T-helper 1 cell treated with Interleukin-12 subunit alpha and Interleukin-12 subunit beta and Interleukin-4 antibody, amounts not matched to agents 30 μg/mL and 1 μg/mL, for 36 hours (primary cell): Measurements from ENCODE around the gene HOXA4.
A peak's percentile ranks its signal among the peaks of the same experiment; 100 is the strongest.

ENCODE experiments used
- H3K27ac Mint-ChIP-seq: one replicate; pipeline ENCODE4 v1.8.0; 2021; ENCODE audit warnings: mild to moderate bottlenecking, mixed read lengths
- H3K27me3 Mint-ChIP-seq: one replicate; pipeline ENCODE4 v1.8.0; 2021; ENCODE audit warnings: low read depth, mixed read lengths
- H3K36me3 Mint-ChIP-seq: one replicate; pipeline ENCODE4 v1.8.0; 2021; ENCODE audit warnings: low read depth, mixed read lengths
- H3K4me1 Mint-ChIP-seq: one replicate; pipeline ENCODE4 v1.8.0; 2021; ENCODE audit warnings: low read depth, mixed read lengths
- H3K4me3 Mint-ChIP-seq: one replicate; pipeline ENCODE4 v1.8.0; 2021; ENCODE audit warnings: mild to moderate bottlenecking, moderate library complexity, mixed read lengths
- H3K9me3 Mint-ChIP-seq: one replicate; pipeline ENCODE4 v1.8.0; 2021; ENCODE audit warnings: mixed read lengths

The HOXA4 gene

GRCh38 chr7:27128776-27129728 lies 1.5 kb downstream of the HOXA4 start:
- peaks cover 60% of the 10 kb centered on the region for H3K27me3 Mint-ChIP-seq
- peaks cover 8% of the 10 kb centered on the region for H3K4me1 Mint-ChIP-seq
- H3K4me3 Mint-ChIP-seq, result peak overlapping the region; percentile 50
- H3K36me3 Mint-ChIP-seq, result peaks cover 1% of the 10 kb centered on the region
- H3K27ac Mint-ChIP-seq, result no peak overlapping the region
- no peaks in the 10 kb centered on the region for H3K9me3 Mint-ChIP-seq

- no peak overlapping the region for H3K4me3 Mint-ChIP-seq
- peaks cover 1% of the 10 kb centered on the region for H3K36me3 Mint-ChIP-seq
- H3K9me3 Mint-ChIP-seq, result no peaks in the 10 kb centered on the region
- H3K27me3 Mint-ChIP-seq, result peaks cover 53% of the 10 kb centered on the region
- H3K4me1 Mint-ChIP-seq, result no peaks in the 10 kb centered on the region
- H3K27ac Mint-ChIP-seq, result no peak overlapping the region
Observed at GRCh38 chr7:27128034-27128433, 2.5 kb downstream of the HOXA4 start.

- Mint-ChIP-seq H3K27me3 (peaks cover 48% of the 10 kb centered on the region), H3K27ac (no peak overlapping the region)
Observed at GRCh38 chr7:27126596-27127327, 3.8 kb downstream of the HOXA4 start.

GRCh38 chr7:27125986-27126394 lies 4.6 kb downstream of the HOXA4 start:
- Mint-ChIP-seq H3K27me3 (peaks cover 43% of the 10 kb centered on the region), H3K36me3 (no peaks in the 10 kb centered on the region), H3K27ac (no peak overlapping the region), H3K9me3 (no peaks in the 10 kb centered on the region), H3K4me1 (no peaks in the 10 kb centered on the region), H3K4me3 (no peak overlapping the region)

More at GRCh38 chr7:27126596-27127327, 3.8 kb downstream of the HOXA4 start:
- no peaks in the 10 kb centered on the region for H3K36me3 Mint-ChIP-seq
- H3K9me3 Mint-ChIP-seq, result no peaks in the 10 kb centered on the region
- no peak overlapping the region for H3K4me3 Mint-ChIP-seq
- no peaks in the 10 kb centered on the region for H3K4me1 Mint-ChIP-seq

GRCh38 chr7:27124902-27125689 lies 5.5 kb downstream of the HOXA4 start:
- Mint-ChIP-seq H3K4me1 (no peaks in the 10 kb centered on the region), H3K4me3 (no peak overlapping the region), H3K27me3 (peaks cover 43% of the 10 kb centered on the region), H3K36me3 (no peaks in the 10 kb centered on the region), H3K27ac (no peak overlapping the region), H3K9me3 (no peaks in the 10 kb centered on the region)

- Mint-ChIP-seq H3K27ac (no peak overlapping the region), H3K4me3 (no peak overlapping the region), H3K27me3 (peaks cover 43% of the 10 kb centered on the region), H3K9me3 (no peaks in the 10 kb centered on the region), H3K4me1 (no peaks in the 10 kb centered on the region), H3K36me3 (no peaks in the 10 kb centered on the region)
Observed at GRCh38 chr7:27124096-27124901, 6.3 kb downstream of the HOXA4 start.

GRCh38 chr7:27123477-27124053 lies 7.0 kb downstream of the HOXA4 start:
- no peak overlapping the region for H3K4me3 Mint-ChIP-seq

GRCh38 chr7:27123007-27123476 lies 7.5 kb downstream of the HOXA4 start:
- no peaks in the 10 kb centered on the region for H3K36me3 Mint-ChIP-seq
- no peaks in the 10 kb centered on the region for H3K4me1 Mint-ChIP-seq
- no peak overlapping the region for H3K27ac Mint-ChIP-seq
- H3K4me3 Mint-ChIP-seq, result no peak overlapping the region
- H3K9me3 Mint-ChIP-seq, result no peaks in the 10 kb centered on the region
- H3K27me3 Mint-ChIP-seq, result peaks cover 35% of the 10 kb centered on the region

More at GRCh38 chr7:27123477-27124053, 7.0 kb downstream of the HOXA4 start:
- no peaks in the 10 kb centered on the region for H3K4me1 Mint-ChIP-seq
- peaks cover 40% of the 10 kb centered on the region for H3K27me3 Mint-ChIP-seq
- H3K9me3 Mint-ChIP-seq, result no peaks in the 10 kb centered on the region
- no peak overlapping the region for H3K27ac Mint-ChIP-seq
- H3K36me3 Mint-ChIP-seq, result no peaks in the 10 kb centered on the region

GRCh38 chr7:27122077-27122910 lies 8.3 kb downstream of the HOXA4 start:
- H3K36me3 Mint-ChIP-seq, result no peaks in the 10 kb centered on the region
- no peaks in the 10 kb centered on the region for H3K4me1 Mint-ChIP-seq
- H3K4me3 Mint-ChIP-seq, result no peak overlapping the region
- peaks cover 27% of the 10 kb centered on the region for H3K27me3 Mint-ChIP-seq
- H3K27ac Mint-ChIP-seq, result no peak overlapping the region
- H3K9me3 Mint-ChIP-seq, result no peaks in the 10 kb centered on the region

- no peaks in the 10 kb centered on the region for H3K9me3 Mint-ChIP-seq
- H3K27me3 Mint-ChIP-seq, result peaks cover 21% of the 10 kb centered on the region
- H3K27ac Mint-ChIP-seq, result no peak overlapping the region
- no peaks in the 10 kb centered on the region for H3K4me1 Mint-ChIP-seq
- H3K4me3 Mint-ChIP-seq, result no peak overlapping the region
- no peaks in the 10 kb centered on the region for H3K36me3 Mint-ChIP-seq
Observed at GRCh38 chr7:27121684-27122076, 8.9 kb downstream of the HOXA4 start.

GRCh38 chr7:27119412-27119911 lies 11.1 kb downstream of the HOXA4 start:
- Mint-ChIP-seq H3K4me1 (no peaks in the 10 kb centered on the region), H3K27me3 (peaks cover 7% of the 10 kb centered on the region), H3K9me3 (no peaks in the 10 kb centered on the region), H3K27ac (no peak overlapping the region), H3K4me3 (no peak overlapping the region), H3K36me3 (no peaks in the 10 kb centered on the region)

GRCh38 chr7:27118580-27118979 lies 12.0 kb downstream of the HOXA4 start:
- Mint-ChIP-seq H3K27me3 (peaks cover 7% of the 10 kb centered on the region), H3K9me3 (no peaks in the 10 kb centered on the region), H3K4me1 (no peaks in the 10 kb centered on the region), H3K4me3 (no peak overlapping the region), H3K27ac (no peak overlapping the region), H3K36me3 (no peaks in the 10 kb centered on the region)
